Measurements from ENCODE around the gene ZSWIM5.
"Not testable (repeated sequence)": the region's sequence is repeated elsewhere in the genome, so short reads cannot be mapped to it uniquely, and the experiment has no call there.

Gene ZSWIM5

GRCh38 chr1:45200906-45201500 is 5.4 kb downstream of the ZSWIM5 start:
- DNase-seq = no peak

- DNase-seq = no peak
These were observed 6.0 kb downstream of the ZSWIM5 start for GRCh38 chr1:45200435-45200834.

- DNase-seq = no peak
These were observed 8.2 kb downstream of the ZSWIM5 start for GRCh38 chr1:45198185-45198584.

- DNase-seq = no peak
These were observed 9.5 kb downstream of the ZSWIM5 start for GRCh38 chr1:45196863-45197262.

- no peak for DNase-seq
These were observed 15.0 kb downstream of the ZSWIM5 start for GRCh38 chr1:45191418-45191783.

- DNase-seq = no peak
These were observed 18.7 kb downstream of the ZSWIM5 start for GRCh38 chr1:45187725-45188124.

- not testable (repeated sequence) for DNase-seq
These were observed 26.4 kb downstream of the ZSWIM5 start for GRCh38 chr1:45179918-45180519.

GRCh38 chr1:45177452-45177851 is 29.0 kb downstream of the ZSWIM5 start:
- no peak for DNase-seq

GRCh38 chr1:45172764-45173163 is 33.6 kb downstream of the ZSWIM5 start:
- DNase-seq = no peak

- DNase-seq = no peak
These were observed 34.4 kb downstream of the ZSWIM5 start for GRCh38 chr1:45172005-45172404.

GRCh38 chr1:45171575-45171974 is 34.8 kb downstream of the ZSWIM5 start:
- DNase-seq = no peak

GRCh38 chr1:45170151-45170742 is 36.2 kb downstream of the ZSWIM5 start:
- no peak for DNase-seq

- DNase-seq = not testable (repeated sequence)
These were observed 38.5 kb downstream of the ZSWIM5 start for GRCh38 chr1:45167947-45168346.

GRCh38 chr1:45164307-45164706 is 42.1 kb downstream of the ZSWIM5 start:
- not testable (repeated sequence) for DNase-seq

GRCh38 chr1:45163111-45163510 is 43.3 kb downstream of the ZSWIM5 start:
- not testable (repeated sequence) for DNase-seq

- DNase-seq = not testable (repeated sequence)
These were observed 44.1 kb downstream of the ZSWIM5 start for GRCh38 chr1:45162041-45163035.

- DNase-seq = no peak
These were observed 50.4 kb downstream of the ZSWIM5 start for GRCh38 chr1:45155957-45156356.

- no peak for DNase-seq
These were observed 51.0 kb downstream of the ZSWIM5 start for GRCh38 chr1:45155423-45155822.

- no peak for DNase-seq
These were observed 54.3 kb downstream of the ZSWIM5 start for GRCh38 chr1:45152126-45152525.

GRCh38 chr1:45148209-45148825 is 58.1 kb downstream of the ZSWIM5 start:
- DNase-seq = no peak

GRCh38 chr1:45146833-45147232 is 59.6 kb downstream of the ZSWIM5 start:
- no peak for DNase-seq

GRCh38 chr1:45141247-45142003 is 65.0 kb downstream of the ZSWIM5 start:
- no peak for DNase-seq
